Type B pancreatic cell (in vitro differentiated cells): ENCODE results near the gene PSTK. TPM values are rescaled to one million over a fixed set of nuclear protein-coding genes. Genes with fewer than 3 reads are reported as not detected.

ENCODE experiments used
- DNase-seq: peaks from one replicate; pipeline ENCODE4 v3.0.0; 2021; ENCODE audit warnings: mixed read lengths; ENCODE audit not compliant: unreplicated experiment; ENCODE audit errors: extremely low spot score
- H3K27ac Mint-ChIP-seq: 2 replicates; pipeline ENCODE4 v1.8.0; 2021; ENCODE audit warnings: mild to moderate bottlenecking, mixed read lengths
- H3K27me3 Mint-ChIP-seq: 2 replicates; pipeline ENCODE4 v1.8.0; 2021; ENCODE audit warnings: mixed read lengths
- H3K36me3 Mint-ChIP-seq: 2 replicates; pipeline ENCODE4 v1.8.0; 2021; ENCODE audit warnings: mixed read lengths
- H3K4me1 Mint-ChIP-seq: one replicate; pipeline ENCODE4 v1.8.0; 2021; ENCODE audit warnings: mixed read lengths; ENCODE audit not compliant: unreplicated experiment
- H3K4me3 Mint-ChIP-seq: 2 replicates; pipeline ENCODE4 v1.8.0; 2021; ENCODE audit warnings: mild to moderate bottlenecking, mixed read lengths
- H3K9me3 Mint-ChIP-seq: 2 replicates; pipeline ENCODE4 v1.8.0; 2021; ENCODE audit warnings: mixed read lengths
- total RNA-seq: library from RNA; stranded (reverse); gene quantifications from 2 replicates; pipeline ENCODE4 v1.2.1, GENCODE V29; 2021; ENCODE audit warnings: low replicate concordance
- TF ChIP-seq, protein P1 (sequence below): fragments of 200-600 bp; sonication (generic); conservative IDR thresholded peaks from 2 replicates; pipeline ENCODE4 v1.5.0; 2021; ENCODE audit warnings: antibody characterized with exemption, mild to moderate bottlenecking

Gene PSTK
- total RNA-seq, 1 donor from 2014 or later: 5.0 TPM

DNA sequence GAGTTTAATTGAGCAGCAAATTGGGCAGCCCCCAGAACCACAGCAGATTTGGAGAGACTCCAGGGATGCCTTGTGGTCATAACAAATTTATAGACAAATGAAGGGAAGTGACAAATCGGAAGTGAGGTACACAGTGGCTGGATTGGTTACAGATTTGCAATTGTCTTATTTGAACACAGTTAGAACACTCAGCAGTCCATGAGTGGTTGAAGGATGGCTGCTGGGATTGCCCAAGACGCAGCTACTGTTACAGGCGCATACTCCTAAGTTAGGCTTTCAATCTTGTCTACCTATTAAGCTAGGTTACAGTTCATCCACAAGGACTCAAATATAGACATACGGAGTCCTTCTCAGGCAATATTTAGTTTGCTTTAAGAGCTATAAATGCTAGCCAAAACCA lies 36.0 kb downstream of the PSTK start:
- H3K36me3 Mint-ChIP-seq: peaks cover 6% of the 10 kb centered on the region
- no peaks in the 10 kb centered on the region for H3K27me3 Mint-ChIP-seq
- H3K9me3 Mint-ChIP-seq: no peaks in the 10 kb centered on the region
- TF ChIP-seq, protein P1, sequence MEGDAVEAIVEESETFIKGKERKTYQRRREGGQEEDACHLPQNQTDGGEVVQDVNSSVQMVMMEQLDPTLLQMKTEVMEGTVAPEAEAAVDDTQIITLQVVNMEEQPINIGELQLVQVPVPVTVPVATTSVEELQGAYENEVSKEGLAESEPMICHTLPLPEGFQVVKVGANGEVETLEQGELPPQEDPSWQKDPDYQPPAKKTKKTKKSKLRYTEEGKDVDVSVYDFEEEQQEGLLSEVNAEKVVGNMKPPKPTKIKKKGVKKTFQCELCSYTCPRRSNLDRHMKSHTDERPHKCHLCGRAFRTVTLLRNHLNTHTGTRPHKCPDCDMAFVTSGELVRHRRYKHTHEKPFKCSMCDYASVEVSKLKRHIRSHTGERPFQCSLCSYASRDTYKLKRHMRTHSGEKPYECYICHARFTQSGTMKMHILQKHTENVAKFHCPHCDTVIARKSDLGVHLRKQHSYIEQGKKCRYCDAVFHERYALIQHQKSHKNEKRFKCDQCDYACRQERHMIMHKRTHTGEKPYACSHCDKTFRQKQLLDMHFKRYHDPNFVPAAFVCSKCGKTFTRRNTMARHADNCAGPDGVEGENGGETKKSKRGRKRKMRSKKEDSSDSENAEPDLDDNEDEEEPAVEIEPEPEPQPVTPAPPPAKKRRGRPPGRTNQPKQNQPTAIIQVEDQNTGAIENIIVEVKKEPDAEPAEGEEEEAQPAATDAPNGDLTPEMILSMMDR: no peak
- DNase-seq: no peak
- no peak overlapping the region for H3K4me3 Mint-ChIP-seq
- no peak overlapping the region for H3K27ac Mint-ChIP-seq
- no peaks in the 10 kb centered on the region for H3K4me1 Mint-ChIP-seq

DNA sequence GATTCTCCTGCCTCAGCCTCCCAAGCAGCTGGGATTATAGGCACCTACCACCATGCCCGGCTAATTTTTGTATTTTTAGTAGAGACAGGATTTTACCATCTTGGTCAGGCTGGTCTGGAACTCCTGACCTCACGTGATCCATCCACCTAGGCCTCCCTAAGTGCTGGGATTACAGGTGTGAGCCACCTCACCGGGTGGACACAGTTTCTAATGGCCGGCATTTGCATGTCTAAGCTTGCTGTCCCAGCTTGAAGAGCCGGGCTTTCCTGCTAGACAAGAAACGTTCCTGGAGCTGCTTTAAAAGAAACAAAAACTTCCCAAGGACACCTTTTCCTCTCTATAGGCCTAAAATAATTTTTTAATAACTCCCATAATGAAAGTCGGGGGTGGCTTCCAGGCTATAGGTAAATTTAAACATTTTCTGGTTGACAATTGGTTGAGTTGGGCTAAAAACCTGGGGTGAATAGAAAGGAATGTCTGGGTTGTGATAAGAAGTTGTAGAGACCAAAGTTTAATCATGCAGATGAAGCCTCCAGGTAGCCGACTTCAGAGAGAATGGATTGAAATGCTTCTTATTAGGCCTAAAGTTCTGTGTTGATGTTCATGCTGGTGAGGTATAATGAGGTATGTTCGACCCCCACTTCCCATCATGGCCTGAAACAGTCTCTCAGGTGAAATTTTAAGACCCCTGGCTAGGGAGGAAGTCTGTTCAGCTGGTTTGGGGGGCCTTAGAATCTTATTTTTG lies 37.4 kb downstream of the PSTK start:
- TF ChIP-seq, protein P1: no peak
- Mint-ChIP-seq H3K27me3 (no peaks in the 10 kb centered on the region), H3K4me3 (no peak overlapping the region), H3K9me3 (no peaks in the 10 kb centered on the region), H3K27ac (peak overlapping the region; percentile 62), H3K36me3 (peaks cover 3% of the 10 kb centered on the region), H3K4me1 (no peaks in the 10 kb centered on the region)
- DNase-seq: no peak

DNA sequence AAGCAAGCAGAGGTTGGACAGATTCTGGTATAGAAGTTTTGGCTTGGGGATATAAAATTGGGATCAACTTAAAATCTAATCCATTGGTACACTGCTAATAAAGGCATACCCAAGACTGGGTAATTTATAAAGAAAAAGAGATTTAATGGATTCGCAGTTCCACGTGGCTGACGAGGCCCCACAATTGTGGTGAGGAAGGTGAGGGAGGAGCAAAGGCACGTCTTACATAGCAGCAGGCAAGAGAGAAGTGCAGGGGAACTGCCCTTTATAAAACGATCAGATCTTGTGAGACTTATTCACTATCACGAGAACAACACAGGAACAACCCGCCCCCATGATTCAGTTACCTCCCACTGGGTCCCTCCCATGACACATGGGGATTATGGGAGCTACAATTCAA lies 38.3 kb downstream of the PSTK start:
- Mint-ChIP-seq H3K4me3 (no peak overlapping the region), H3K27ac (no peak overlapping the region), H3K36me3 (no peaks in the 10 kb centered on the region), H3K4me1 (no peaks in the 10 kb centered on the region), H3K27me3 (no peaks in the 10 kb centered on the region), H3K9me3 (no peaks in the 10 kb centered on the region)
- TF ChIP-seq, protein P1: no peak
- DNase-seq: no peak

DNA sequence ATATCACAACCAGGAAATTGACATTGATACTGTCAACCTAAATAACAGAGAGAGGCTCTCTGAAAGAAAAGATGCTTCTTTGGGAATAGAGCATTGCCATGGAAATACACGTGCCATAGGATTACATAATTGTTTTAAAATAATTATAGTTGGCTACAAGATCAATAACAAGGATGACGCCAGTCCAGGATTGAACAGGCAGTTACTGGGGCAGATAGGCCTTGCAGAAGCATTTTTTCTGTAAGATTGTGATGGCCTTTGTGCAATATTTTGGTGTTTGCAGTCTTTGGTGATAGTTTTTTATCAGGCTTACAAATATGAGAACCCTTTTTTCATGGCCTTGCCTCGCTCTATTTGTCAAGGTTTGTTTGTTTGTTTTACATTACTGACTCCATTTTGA lies 39.1 kb downstream of the PSTK start:
- no peak overlapping the region for H3K27ac Mint-ChIP-seq
- no peak for DNase-seq
- H3K36me3 Mint-ChIP-seq: no peaks in the 10 kb centered on the region
- H3K4me3 Mint-ChIP-seq: no peak overlapping the region
- no peaks in the 10 kb centered on the region for H3K4me1 Mint-ChIP-seq
- H3K27me3 Mint-ChIP-seq: no peaks in the 10 kb centered on the region
- no peaks in the 10 kb centered on the region for H3K9me3 Mint-ChIP-seq
- TF ChIP-seq, protein P1: no peak

DNA sequence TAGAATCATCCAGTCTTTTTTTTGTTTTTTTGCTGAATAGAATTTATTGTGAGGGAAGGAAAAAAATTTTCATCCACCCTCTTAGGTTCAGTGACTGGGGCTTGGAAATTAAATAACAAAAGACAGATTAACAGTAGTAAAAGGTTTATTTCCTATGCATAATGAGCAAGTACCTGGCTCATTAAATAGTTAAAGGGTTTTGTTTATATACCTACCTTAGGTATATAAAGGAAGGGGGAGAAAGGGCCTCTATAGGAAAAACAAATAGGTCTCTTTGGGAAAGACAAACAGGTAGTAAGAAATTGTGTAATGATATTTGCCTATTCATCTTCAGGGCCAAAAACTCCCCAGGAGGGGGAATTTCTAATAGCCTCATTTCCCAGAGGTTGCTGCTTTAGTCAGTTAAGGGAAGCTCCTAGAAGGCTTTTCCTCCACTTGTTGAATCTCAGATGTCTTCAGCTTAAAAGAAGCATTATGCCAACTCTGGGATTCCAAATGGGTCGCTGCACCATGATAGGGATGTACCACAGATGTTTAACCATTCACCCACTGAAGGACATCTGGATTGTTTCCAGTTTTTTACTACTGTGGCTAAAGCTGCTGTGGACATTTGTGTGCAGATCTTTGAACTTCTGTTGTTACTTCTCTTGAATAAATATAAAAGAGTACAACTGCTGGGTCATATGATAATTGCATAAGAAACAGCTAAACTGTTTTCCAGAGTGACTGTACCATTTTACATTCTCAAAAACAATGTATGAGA lies 39.9 kb downstream of the PSTK start:
- no peak overlapping the region for H3K4me3 Mint-ChIP-seq
- H3K27ac Mint-ChIP-seq: no peak overlapping the region
- H3K4me1 Mint-ChIP-seq: no peaks in the 10 kb centered on the region
- H3K27me3 Mint-ChIP-seq: no peaks in the 10 kb centered on the region
- no peak for DNase-seq
- no peaks in the 10 kb centered on the region for H3K9me3 Mint-ChIP-seq
- TF ChIP-seq, protein P1: no peak
- no peaks in the 10 kb centered on the region for H3K36me3 Mint-ChIP-seq
